Measurements from ENCODE around the gene RCOR1.

The RCOR1 gene

GRCh38 chr14:102751088-102751487 is 158.6 kb downstream of the RCOR1 start:
- Histone ChIP-seq H3K4me3 (ENCODE audit: low read depth, low read length) (no peak overlapping the region), H3K36me3 (peaks cover 3% of the 10 kb centered on the region; the same call in 1 of the 2 replicates), H3K9me3 (no peaks in the 10 kb centered on the region), H3K4me1 (peaks cover 9% of the 10 kb centered on the region), H3K27me3 (no peaks in the 10 kb centered on the region)
- TF ChIP-seq, protein P1, sequence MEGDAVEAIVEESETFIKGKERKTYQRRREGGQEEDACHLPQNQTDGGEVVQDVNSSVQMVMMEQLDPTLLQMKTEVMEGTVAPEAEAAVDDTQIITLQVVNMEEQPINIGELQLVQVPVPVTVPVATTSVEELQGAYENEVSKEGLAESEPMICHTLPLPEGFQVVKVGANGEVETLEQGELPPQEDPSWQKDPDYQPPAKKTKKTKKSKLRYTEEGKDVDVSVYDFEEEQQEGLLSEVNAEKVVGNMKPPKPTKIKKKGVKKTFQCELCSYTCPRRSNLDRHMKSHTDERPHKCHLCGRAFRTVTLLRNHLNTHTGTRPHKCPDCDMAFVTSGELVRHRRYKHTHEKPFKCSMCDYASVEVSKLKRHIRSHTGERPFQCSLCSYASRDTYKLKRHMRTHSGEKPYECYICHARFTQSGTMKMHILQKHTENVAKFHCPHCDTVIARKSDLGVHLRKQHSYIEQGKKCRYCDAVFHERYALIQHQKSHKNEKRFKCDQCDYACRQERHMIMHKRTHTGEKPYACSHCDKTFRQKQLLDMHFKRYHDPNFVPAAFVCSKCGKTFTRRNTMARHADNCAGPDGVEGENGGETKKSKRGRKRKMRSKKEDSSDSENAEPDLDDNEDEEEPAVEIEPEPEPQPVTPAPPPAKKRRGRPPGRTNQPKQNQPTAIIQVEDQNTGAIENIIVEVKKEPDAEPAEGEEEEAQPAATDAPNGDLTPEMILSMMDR (IDR thresholded peaks at IDR 0.05; ENCODE audit: low read depth, low read length), result no peak
- no peak for DNase-seq

DNA sequence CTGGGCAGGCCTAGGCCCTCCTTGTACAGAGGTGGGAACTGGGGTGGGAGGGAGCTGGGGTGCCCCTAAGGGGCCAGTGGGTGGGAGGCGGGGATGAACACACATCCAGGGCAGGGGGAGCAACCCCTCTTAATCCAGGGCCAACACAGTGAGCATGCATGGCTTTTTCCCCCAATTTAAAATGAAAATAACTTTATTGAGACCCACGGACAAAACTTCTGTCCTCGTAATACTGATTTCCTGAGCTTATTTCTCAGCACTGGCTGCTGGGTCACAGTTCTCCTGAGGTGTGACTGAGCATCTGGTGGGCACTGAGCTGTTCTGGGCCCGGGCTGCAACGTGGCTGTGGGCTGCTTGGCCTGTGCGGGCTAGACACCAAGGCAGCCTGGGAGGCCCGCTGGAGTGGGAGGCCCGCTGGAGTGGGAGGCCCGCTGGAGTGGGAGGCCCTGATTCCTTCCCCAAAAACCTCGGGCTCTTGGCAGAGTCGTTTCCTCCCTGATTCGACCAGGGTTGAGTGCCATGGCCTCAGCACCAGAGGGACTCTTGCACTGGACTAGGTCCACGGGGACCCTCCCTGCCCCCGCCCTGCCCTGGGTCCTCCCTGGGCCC is 159.9 kb downstream of the RCOR1 start:
- DNase-seq, result no peak
- H3K4me3 ChIP-seq (ENCODE audit: low read depth, low read length), result no peak overlapping the region
- peaks cover 1% of the 10 kb centered on the region; the same call in 1 of the 2 replicates for H3K36me3 ChIP-seq
- H3K9me3 ChIP-seq, result no peaks in the 10 kb centered on the region
- TF ChIP-seq, protein P1 (IDR thresholded peaks at IDR 0.05; ENCODE audit: low read depth, low read length), result no peak
- H3K4me1 ChIP-seq, result peaks cover 9% of the 10 kb centered on the region
- H3K27me3 ChIP-seq, result no peaks in the 10 kb centered on the region

DNA sequence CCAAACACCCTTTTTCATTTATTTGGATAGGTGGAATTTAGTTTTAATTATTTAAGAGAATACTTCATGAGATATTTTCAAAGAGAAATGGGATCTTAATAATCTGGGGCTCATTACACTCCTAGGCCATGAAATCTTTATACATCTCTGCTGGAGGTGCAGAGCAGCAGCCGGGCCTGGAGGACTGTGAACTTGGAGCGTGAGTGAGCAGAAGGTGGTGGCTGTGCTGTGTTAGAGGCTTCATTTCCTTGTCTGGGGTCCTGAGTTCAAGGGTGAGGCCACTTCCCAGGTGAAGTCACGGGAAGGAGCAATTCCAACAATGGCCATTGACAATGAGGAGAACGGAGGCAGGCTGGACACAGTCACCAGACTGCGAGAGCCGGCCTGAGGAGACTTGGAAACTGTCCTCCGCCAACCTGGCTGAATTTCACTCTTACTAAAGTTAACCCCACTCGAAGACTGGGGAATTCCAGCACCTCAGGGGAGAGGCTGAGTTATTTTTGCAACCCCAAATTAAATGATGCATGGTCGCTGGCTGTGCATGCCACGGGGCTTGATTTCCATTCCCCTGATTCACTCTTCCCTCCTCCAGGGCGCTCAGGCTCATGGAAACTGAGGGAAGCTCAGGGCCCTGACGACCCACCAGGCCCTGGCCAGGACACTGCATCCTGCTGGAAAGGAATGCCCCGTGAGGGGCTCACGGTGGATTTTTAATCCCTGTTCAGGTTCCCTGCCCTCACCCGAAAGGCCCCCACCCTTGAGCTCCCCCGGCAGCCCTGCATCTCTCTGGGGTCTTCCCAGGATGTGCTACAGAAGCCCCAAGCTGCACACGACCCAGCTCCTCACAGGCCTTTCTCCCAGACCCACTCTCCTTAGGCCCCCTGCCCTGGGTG is 162.2 kb downstream of the RCOR1 start:
- no peak overlapping the region for H3K4me3 ChIP-seq (ENCODE audit: low read depth, low read length)
- no peak for DNase-seq
- TF ChIP-seq, protein P1 (IDR thresholded peaks at IDR 0.05; ENCODE audit: low read depth, low read length), result no peak
- H3K27me3 ChIP-seq, result no peaks in the 10 kb centered on the region
- H3K9me3 ChIP-seq, result no peaks in the 10 kb centered on the region
- H3K4me1 ChIP-seq, result peaks cover 6% of the 10 kb centered on the region
- H3K36me3 ChIP-seq, result no peaks in the 10 kb centered on the region

GRCh38 chr14:102757646-102758045 is 165.2 kb downstream of the RCOR1 start:
- Histone ChIP-seq H3K4me1 (no peaks in the 10 kb centered on the region), H3K4me3 (ENCODE audit: low read depth, low read length) (no peak overlapping the region), H3K27me3 (no peaks in the 10 kb centered on the region), H3K9me3 (no peaks in the 10 kb centered on the region), H3K36me3 (no peaks in the 10 kb centered on the region)
- TF ChIP-seq, protein P1 (IDR thresholded peaks at IDR 0.05; ENCODE audit: low read depth, low read length), result no peak
- no peak for DNase-seq

DNA sequence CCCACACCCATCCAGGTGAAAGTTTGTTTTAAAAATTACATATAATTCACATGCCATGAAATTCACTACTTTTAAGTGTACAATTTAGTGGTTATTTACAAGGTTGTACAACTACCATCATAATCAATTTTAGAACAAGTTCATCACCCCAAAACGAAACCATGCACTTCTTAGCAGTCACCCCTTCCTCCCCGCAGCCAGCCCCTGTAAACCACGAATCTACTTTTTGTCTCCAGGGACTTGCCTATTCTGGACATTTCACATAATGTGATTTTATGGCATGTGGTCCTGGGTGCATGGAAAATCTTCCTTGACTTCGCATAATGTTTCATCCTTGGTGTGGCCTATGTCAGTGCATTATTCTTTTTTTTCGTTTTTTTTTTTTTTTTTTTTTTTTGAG is 165.6 kb downstream of the RCOR1 start:
- Histone ChIP-seq H3K4me3 (ENCODE audit: low read depth, low read length) (no peak overlapping the region), H3K27me3 (no peaks in the 10 kb centered on the region), H3K36me3 (no peaks in the 10 kb centered on the region), H3K4me1 (no peaks in the 10 kb centered on the region), H3K9me3 (no peaks in the 10 kb centered on the region)
- no peak for DNase-seq
- TF ChIP-seq, protein P1 (IDR thresholded peaks at IDR 0.05; ENCODE audit: low read depth, low read length), result no peak

Measured in BE2C (cell line).